ENCODE measurements around the gene ABCD1.
"Not testable (repeated sequence)": the region's sequence is repeated elsewhere in the genome, so short reads cannot be mapped to it uniquely, and the experiment has no call there.

Gene ABCD1

DNA sequence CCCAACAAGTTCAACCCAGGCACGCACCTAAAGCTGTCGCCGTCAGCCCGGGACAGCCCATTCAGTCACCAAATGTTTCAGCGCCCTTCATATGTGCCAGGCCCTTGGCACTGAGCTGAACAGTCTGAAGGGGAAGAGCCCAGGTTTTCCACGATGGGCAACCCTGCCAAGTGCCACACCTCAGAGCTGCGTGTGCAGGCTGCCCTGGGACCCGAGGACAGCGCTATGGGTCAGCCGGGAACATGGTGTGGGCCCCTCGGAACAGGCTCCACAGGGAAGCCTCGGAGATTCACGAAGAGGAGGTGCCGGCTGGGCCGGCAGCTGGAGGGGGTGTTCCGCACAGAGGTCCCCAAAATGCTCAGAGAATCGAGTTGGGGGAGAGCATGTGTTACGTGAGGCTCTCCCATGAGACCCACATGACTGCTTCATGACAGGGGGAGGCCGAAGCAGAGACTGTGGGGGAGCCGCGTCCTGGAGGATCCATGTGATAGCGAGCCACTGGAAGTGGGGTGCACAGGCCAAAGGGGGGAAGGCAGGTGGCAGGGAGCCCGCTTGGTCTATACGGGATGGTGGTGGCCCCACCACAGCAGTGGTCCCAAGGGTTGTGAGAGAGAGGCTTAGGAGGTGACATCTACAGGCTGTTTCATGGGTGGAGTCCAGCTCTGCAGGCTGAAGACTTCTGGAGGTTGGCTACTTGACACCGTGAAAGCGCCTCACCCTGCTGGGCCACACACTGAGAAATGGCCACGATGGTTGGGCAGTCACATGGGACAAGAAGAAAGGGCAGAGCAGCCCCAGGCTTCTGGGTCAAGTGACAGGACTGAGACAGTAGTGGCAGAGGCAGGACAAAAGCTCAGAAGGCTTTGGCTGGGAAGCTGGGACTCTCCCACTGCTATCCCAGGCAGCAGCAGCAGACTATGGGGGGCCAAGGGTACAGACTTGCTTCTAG, 14.7 kb upstream of the ABCD1 start:
- DNase-seq (ENCODE audit: low read depth) = no peak

DNA sequence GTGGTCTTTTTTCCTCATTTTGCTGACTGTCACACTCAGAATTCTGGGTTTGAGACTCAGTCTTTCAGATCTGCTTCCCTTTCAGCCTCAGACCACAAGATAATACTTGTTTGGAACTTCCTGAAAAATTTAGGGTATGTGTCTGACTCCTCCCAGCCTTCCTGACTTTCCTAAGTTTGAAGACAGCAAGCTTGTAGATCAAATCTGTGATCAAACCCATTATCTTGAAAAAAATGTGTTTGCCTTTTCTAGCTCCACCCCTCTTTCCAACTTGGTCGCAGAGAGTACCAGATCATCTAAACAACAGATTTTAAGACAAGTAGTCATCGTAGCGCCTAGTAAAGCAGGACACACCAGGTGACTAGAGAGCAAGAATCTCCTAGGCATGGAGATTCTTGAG, 10.4 kb upstream of the ABCD1 start:
- no peak for DNase-seq (ENCODE audit: low read depth)

DNA sequence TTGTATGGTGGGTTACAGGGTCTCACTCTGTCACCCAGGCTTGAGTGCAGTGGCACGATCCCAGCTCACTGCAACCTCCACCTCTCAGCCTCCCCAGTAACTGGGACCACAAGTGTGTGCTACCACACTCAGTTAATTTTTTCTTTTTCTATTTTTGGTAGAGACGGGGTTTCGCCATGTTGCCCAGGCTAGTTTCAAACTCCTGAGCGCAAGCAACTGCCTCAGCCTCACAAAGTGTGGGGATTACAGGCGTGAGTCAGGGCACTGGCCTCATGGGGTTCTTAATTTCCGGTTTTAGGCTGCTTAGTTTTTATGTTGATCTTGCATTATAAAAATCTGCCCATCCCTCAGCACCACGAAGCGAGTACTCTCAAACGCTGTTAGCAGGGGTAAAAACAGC, 7.2 kb upstream of the ABCD1 start:
- no peak for DNase-seq (ENCODE audit: low read depth)

DNA sequence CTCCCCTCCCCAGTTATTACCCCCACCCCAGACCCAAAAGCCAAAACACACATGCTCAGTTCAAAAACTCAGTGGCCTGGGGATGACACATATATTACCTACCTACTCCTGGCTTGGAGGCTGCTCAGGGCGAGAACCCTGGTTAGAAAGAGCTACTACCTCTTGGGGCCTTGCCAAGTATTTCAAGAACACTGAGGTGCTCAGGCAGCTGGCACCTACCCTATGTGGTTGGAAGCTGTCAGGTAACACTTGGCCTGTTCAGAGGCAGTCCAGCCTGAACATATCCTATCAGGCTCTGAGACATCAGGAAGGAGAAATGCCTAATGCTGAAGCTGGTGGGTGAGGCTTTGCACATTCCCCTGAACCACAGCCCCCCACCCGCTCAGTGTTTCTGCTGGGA, 5.4 kb upstream of the ABCD1 start:
- DNase-seq (ENCODE audit: low read depth) = no peak

DNA sequence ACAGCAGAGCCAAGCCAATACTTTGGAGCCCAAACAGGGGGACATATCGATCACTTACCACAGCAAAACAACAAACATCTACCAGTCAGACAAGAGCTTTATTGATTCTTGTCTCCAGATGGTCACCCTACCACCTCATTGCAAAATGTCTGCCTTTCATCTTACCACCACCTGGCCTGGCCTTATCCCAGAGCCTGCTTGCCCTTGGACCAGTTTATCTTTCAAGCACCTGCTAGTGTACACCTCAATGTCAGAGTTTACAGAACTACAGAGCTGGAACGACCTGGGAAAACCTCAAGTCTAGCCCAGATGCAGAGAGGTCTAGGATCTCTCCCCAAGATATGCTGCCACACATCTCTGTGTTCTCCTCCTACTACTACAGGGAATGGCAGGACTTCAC, 5.0 kb upstream of the ABCD1 start:
- no peak for DNase-seq (ENCODE audit: low read depth)

DNA sequence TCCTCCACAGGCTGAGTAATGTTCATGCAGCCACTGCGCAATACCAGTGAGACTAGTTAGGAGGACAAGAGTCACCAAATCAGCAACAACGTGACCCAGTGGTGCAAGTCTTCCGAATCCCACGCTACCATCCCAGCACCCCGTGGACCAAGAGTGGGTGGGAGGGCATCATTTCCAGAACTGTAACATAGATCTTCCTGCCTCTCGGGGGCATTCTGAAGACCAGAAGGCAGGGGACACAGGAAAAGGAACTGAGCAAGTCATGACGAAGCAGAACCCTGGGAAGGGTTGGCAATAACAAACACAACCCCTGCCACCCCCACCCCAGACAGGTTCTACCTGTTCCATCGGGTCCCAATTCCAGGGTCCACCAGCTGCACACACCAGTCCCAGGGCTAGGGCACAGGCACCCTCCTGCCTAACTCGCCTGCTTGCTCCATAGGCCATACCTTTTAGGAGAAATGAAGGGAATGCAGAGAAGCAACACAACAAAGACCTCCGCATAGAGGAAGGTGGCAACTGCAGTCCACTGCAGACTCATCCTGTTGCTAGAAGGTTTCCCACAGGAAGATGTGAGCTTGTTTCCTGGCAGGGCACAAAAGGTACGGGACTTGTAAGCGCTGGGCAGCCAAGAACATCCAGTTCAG, 1.8 kb upstream of the ABCD1 start:
- no peak for DNase-seq (ENCODE audit: low read depth)

DNA sequence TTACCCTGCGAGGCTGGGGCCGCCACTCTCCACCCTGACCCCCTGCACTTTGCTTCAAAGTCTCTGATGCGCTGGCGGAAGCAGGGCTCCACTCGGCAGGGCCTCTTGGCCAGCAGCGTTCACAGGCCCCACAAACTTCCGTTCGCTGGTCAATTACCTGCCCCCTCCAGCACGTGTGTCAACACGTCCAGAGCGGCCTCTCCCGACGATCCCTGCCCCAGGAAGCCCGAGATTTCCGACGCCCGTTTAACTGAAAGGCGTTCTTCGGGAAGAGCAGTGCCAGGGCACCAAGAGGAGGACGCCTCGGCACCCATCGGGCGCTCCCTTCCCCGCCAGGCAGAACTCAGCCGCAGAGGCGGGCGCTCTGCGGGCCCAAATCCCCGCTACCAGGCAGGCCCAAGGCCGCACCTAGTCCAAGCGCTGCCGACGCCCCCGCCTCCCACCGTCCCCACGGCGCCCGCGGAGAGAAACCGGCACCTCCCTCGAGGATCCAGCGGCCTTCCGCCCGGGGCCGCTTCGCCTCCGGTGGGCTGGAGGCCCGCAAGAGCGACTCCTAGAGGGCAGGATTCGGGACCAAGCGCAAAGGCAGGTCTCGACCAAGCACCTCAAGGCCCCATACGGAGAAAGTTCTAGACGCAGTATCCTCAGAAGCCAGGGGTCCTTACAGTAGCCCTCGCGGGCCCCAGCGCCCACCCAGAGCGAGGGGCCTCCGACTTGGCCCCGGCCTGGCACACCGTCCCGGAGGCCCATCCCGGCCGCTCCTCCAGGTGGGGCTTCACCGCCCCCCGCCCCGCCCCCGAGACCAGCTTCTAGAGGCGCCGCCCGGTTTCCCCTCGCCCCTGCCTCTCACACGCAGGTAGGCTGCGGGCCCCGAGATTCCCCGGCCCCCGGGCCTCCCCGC, 1.1 kb upstream of the ABCD1 start:
- no peak for DNase-seq (ENCODE audit: low read depth)

DNA sequence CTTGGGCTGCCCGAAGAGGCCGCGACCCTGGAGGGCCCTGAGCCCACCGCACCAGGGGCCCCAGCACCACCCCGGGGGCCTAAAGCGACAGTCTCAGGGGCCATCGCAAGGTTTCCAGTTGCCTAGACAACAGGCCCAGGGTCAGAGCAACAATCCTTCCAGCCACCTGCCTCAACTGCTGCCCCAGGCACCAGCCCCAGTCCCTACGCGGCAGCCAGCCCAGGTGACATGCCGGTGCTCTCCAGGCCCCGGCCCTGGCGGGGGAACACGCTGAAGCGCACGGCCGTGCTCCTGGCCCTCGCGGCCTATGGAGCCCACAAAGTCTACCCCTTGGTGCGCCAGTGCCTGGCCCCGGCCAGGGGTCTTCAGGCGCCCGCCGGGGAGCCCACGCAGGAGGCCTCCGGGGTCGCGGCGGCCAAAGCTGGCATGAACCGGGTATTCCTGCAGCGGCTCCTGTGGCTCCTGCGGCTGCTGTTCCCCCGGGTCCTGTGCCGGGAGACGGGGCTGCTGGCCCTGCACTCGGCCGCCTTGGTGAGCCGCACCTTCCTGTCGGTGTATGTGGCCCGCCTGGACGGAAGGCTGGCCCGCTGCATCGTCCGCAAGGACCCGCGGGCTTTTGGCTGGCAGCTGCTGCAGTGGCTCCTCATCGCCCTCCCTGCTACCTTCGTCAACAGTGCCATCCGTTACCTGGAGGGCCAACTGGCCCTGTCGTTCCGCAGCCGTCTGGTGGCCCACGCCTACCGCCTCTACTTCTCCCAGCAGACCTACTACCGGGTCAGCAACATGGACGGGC, 579 bp downstream of the ABCD1 start:
- no peak for DNase-seq (ENCODE audit: low read depth)

DNA sequence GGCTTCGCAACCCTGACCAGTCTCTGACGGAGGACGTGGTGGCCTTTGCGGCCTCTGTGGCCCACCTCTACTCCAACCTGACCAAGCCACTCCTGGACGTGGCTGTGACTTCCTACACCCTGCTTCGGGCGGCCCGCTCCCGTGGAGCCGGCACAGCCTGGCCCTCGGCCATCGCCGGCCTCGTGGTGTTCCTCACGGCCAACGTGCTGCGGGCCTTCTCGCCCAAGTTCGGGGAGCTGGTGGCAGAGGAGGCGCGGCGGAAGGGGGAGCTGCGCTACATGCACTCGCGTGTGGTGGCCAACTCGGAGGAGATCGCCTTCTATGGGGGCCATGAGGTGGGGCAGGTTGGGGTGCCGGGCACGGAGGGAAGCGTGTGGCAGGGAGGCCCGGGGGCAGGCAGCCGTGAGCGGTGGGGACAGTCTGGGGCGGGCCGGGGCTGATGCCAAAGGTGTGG, 1.2 kb downstream of the ABCD1 start:
- DNase-seq (ENCODE audit: low read depth) = no peak

DNA sequence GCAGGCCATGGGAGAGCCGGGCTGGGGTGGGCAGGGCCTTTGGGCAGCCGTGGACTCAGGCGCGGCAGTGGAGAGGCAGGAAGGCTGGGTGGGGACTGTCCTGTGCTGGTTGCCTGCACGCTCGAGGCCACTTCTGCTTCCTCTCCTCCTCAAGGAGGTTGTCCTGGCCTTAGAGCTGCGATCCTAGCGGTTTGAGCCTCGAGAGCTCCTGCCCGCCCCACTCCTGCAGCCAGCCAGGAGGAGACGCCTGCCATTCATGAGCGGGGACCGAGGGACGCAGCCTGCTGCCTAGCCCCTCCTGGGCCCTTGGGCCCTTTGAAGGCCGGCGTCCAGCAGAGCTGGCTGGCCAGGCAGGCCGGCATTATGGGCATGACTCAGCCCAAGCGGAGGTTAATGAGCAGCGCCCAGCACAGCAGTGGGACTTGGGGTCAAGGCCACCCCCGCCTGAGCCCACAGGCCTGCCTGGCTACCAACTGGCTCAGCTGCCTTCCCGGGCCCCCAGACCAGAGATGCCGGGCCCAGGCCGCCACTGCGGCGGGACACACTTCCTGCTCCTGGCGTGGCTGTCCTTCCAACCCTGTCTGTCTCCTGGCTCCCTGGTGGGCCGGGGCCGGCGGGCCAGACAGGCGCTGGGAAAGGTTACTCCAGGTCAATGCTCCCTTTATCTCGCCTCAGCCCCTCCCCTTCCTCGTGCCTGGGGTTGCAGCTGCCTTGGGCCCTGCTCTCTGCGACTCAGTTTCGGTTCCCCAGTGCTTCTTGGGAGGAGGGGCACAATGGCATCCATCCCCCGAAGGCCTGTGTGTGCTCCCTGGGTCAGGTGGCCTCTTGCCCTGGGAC, 1.8 kb downstream of the ABCD1 start:
- DNase-seq (ENCODE audit: low read depth) = no peak

DNA sequence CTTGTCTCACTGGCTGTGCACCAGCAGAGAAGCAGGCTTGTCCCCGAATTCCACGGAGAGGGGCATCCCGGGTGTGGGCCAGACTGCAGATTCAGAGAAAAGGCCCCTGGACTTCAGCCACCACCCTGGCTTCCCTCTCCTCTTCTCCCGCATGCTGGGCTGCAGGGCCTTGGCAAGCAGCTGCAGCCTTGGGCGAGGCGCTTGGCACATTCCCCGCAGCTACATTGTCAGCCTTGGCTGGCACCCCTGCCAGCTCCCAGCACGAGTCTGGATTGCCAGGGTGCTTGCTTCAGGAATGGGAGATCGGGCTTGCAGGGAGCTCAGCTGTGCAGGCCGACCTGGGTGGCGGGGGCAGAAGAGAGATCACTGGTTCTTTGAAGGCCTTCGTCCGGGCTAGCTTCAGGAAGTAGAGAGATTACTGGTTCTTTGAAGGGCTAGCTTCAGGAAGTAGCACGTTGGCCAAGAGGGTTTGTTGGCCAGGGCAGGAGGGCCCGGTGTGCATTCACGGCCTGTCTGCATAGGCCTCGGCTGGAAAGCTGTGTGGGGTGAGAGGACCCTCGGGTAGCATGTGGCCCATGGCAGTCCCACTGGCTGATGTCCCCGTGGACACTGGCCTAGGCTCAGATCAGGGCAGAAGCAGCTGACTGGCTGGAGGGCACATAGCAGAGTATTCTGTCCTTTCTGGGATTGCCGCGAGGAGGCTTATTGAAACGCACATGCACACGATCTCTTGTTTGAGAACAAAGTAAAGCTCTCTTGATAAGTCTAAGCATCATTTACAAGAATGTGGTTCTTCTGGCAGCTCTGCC, 2.7 kb downstream of the ABCD1 start:
- no peak for DNase-seq (ENCODE audit: low read depth)

DNA sequence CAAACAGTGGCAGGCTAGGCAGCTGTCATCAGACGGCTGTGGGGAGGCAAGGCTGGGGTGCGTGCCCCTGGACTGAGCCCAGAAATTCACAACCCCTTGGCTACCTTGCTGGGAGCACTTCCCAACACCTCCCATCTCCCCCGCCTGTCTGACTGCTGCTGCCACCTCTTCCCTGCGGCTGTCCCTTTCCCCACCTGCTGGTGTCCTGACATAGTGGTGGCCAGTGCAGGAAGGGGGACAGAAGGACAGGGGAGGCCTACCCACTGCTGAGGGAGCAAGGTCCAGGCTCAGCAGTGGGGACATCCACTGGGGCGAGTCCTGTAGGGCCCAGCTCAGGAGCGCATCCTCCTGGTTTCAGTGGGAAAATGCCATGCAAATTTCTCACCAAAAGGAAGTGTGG, 3.4 kb downstream of the ABCD1 start:
- no peak for DNase-seq (ENCODE audit: low read depth)

DNA sequence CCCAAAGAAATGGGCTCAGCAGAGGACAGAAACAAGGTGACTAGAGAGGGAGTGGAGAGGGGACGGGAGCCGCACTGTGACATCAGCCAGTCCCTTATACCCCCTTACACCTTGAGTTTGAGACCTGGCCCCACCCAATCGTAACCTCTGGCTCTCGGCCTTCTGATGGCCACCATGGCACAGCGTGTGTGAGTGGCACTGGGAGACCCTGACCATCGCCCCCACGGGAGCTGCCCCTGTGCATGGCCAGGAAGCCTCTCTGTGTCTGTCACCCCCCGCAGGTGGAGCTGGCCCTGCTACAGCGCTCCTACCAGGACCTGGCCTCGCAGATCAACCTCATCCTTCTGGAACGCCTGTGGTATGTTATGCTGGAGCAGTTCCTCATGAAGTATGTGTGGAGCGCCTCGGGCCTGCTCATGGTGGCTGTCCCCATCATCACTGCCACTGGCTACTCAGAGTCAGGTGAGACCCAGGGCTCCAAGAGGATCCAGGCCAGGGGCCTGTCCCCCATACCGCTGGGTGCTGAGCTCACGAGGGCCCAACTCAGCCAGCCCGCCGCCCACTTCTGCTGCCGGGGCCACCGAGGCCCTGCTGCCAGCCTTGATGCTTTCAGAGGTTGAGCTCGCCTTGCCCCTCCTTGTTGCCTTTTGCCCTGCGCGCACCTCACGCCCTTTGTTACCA, 4.4 kb downstream of the ABCD1 start:
- no peak for DNase-seq (ENCODE audit: low read depth)

DNA sequence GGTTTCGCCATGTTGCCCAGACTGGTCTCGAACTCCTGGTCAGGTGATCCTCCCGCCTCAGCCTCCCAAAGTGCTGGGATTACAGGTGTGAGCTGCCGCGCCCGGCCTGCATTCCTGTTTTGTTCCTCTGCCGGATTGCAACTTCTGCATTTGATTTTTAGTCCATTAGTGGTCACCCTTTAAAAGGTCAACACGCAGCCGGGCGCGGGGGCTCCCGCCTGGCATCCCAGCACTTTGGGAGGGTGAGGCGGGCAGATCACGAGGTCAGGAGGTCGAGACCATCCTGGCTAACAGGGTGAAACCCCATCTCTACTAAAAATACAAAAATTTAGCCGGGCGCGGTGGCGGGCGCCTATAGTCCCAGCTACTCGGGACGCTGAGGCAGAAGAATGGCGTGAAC, 5.5 kb downstream of the ABCD1 start:
- DNase-seq (ENCODE audit: low read depth) = not testable (repeated sequence)

DNA sequence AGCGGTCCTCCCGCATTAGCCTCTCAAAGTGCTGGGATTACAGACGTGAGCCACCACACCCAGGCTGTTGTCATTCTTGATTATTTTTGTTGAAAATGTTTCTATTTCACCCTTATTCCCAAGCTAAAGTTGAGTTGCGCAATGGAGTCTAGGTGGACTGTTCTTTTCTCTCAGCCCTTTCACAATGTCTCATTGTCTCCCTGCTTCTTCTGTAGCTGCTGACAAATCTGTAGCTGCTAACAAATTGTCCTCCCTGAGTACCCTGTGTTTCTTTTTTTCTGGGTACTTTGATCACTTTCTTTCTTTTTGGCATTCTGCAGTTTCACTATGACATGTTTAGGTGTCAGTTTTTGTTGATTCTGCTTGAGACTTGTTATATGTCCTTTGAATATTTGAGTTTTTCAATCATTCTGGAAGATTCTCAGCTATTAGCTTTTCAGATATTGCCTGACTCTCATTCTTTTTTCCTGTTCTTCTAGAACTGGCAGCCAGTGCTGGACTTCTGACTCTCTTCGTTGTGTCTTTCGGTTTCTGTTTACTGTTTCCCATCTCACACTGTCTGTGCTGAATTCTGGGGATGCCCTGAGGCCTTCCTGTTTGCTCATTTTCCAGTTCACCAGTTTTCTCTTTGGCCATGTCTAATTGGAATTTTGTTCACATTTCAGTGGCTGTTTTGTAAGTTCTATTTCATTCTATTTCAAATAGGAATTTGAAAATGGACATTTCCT, 6.6 kb downstream of the ABCD1 start:
- DNase-seq (ENCODE audit: low read depth) = no peak

DNA sequence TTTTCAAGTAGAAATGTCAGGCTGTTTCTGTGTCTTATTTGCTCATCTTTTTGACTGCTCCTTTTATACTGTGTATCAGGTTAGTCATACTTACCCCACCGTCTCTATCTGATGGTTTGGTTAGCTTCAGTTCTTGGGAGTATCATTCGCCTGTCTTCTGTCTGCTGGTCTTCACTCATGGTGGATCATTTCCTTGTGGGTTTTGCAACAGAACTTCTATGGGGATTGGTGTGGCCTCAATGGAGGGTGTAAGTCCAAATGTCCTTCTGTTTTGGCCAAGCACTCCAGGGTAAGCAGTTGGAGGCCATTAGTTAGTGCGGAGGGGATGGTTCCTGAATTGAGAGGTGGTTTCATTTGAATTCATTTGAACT, 7.2 kb downstream of the ABCD1 start:
- DNase-seq (ENCODE audit: low read depth) = no peak

DNA sequence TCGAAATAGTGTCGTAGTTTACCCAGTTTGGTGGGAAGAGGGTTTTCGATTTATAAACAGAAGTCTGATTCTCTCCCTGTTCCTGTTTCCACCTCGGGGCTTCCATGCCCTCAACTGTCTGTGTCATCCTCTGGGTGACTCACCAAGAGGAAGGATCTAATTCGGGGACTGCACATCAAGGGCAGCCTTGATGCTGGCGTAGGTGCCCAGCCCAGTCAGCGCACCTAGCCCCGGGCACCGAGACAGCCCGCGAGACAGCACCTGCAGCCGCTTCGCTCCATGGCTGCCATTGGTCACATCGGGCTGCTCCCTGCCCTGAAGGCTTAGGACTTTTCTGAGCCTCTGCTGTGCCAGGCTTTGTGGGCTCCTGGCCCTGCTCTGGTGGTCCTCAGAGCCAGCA, 7.7 kb downstream of the ABCD1 start:
- DNase-seq (ENCODE audit: low read depth) = no peak

DNA sequence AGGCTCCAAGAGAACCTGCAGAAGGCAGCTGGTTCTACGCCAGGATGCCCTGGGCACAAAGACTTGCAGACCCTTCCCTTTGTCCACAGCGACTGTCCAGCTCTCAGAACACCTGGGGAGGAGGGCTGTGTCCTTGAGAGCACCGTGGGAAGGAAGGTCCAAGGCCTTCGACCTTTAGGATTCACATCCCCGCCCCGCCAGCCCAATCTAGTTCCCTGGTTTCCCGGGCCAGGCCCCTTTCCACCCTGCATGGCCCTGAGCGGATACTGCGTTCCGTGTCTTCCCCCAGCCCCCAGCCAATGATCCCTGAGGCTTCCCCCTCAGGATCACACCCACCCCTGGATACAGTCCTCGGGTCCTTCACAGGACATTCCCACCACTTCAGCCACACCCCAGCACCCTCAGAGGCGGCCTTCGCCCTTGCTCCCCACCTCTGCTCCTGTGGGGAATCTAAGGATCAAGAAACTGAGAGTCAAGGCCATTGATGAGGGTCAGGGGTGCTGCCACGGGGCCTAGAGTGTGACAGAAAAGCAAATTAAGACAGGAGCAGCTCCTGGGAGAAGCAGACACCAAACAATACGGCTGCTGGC, 9.1 kb downstream of the ABCD1 start:
- no peak for DNase-seq (ENCODE audit: low read depth)
